ENCODE results near the gene COL23A1. TPM values are rescaled to one million over a fixed set of nuclear protein-coding genes. Genes with fewer than 3 reads are reported as not detected.

Gene COL23A1
- total and polyA plus RNA-seq, 2 donors (not counting 1 experiment from before 2014, with no cell fraction given), result 0.20 TPM; not detected in 1

DNA sequence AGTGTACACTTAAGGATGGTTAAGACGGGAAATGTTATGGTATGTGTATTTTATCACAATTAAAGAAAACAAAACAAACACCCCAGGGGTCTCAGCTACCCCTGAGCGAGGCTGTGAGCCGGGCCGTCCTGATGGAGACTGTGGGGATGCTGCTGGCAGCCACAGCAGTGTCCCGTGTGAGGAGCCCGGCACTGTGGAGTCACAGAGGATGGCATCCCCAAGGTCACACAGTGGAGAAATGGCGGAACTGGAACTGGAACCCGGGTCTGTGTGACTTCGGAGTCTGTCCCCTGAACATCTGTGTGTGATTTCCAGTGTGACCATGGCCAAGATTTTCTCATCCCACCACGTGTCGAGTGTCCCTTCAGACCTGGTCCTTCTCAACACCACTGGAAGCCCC lies 276.9 kb downstream of the COL23A1 start:
- Mint-ChIP-seq H3K27me3 (no peaks in the 10 kb centered on the region), H3K4me3 (no peak overlapping the region), H3K4me1 (no peaks in the 10 kb centered on the region), H3K27ac (no peak overlapping the region), H3K9me3 (ENCODE audit: insufficient read depth) (no peaks in the 10 kb centered on the region)
- H3K4me2 ChIP-seq (replicated peaks; ENCODE audit: low read depth, low read length, poor library complexity, severe bottlenecking), result no peak overlapping the region
- H2AFZ ChIP-seq (ENCODE audit: insufficient read depth, low read depth, low read length, poor library complexity, severe bottlenecking), result no peak overlapping the region
- no peaks in the 10 kb centered on the region for H3K79me2 ChIP-seq (ENCODE audit: control insufficient read depth, insufficient read depth, low read length)
- TF ChIP-seq, protein P1, sequence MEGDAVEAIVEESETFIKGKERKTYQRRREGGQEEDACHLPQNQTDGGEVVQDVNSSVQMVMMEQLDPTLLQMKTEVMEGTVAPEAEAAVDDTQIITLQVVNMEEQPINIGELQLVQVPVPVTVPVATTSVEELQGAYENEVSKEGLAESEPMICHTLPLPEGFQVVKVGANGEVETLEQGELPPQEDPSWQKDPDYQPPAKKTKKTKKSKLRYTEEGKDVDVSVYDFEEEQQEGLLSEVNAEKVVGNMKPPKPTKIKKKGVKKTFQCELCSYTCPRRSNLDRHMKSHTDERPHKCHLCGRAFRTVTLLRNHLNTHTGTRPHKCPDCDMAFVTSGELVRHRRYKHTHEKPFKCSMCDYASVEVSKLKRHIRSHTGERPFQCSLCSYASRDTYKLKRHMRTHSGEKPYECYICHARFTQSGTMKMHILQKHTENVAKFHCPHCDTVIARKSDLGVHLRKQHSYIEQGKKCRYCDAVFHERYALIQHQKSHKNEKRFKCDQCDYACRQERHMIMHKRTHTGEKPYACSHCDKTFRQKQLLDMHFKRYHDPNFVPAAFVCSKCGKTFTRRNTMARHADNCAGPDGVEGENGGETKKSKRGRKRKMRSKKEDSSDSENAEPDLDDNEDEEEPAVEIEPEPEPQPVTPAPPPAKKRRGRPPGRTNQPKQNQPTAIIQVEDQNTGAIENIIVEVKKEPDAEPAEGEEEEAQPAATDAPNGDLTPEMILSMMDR (IDR thresholded peaks at IDR 0.05), result no peak
- no peak for TF ChIP-seq EZH2 (IDR thresholded peaks at IDR 0.05; ENCODE audit: borderline replicate concordance, insufficient read depth, low read depth, low read length, poor library complexity, severe bottlenecking)
- peaks cover 0 to 8% (median 0%) of the 10 kb centered on the region in 3 donors for H3K9me3 ChIP-seq (ENCODE audit: control extremely low read depth in 1 of 3, control insufficient read depth in 2 of 3, insufficient read depth in 1 of 3, low read length in 2 of 3)
- no peak for DNase-seq
- CTCF ChIA-PET, result no interaction called here
- POLR2A ChIA-PET, result no interaction called here
- 97% methylated on average over 8 of the region's 11 CpGs for WGBS (ENCODE audit: insufficient coverage)
- H3K36me3 ChIP-seq (replicated peaks in 1 of 2; ENCODE audit: control extremely low read depth in 1 of 2, control insufficient read depth in 1 of 2, extremely low read depth in 1 of 2, insufficient read depth in 2 of 2, low read length in 1 of 2), result no peaks in the 10 kb centered on the region
- intact Hi-C loops (cut with micrococcal nuclease), result no loop called here
- H3K4me3 ChIP-seq (ENCODE audit: control extremely low read depth in 1 of 5, extremely low read depth in 1 of 5, insufficient read depth in 1 of 5, low read depth in 2 of 5, low read length in 4 of 5), result no peak overlapping the region
- no peak overlapping the region for H3K9ac ChIP-seq (ENCODE audit: low read length)
- H3K27me3 ChIP-seq (replicated peaks in 1 of 4; ENCODE audit: control extremely low read depth in 1 of 4, control insufficient read depth in 3 of 4, insufficient read depth in 4 of 4, low read length in 3 of 4), result no peaks in the 10 kb centered on the region
- H4K20me1 ChIP-seq (ENCODE audit: control insufficient read depth, insufficient read depth, low read length, poor library complexity, severe bottlenecking), result no peaks in the 10 kb centered on the region
- no peaks in the 10 kb centered on the region for H3K4me1 ChIP-seq (ENCODE audit: control insufficient read depth in 2 of 2, insufficient read depth in 2 of 2, low read length in 2 of 2)
- ATAC-seq (ENCODE audit: low read depth), result no peak
- no peak overlapping the region for H3K27ac ChIP-seq (ENCODE audit: low read length in 2 of 2)

GRCh38 chr5:178312880-178313282 lies 277.3 kb downstream of the COL23A1 start:
- Histone ChIP-seq H4K20me1 (ENCODE audit: control insufficient read depth, insufficient read depth, low read length, poor library complexity, severe bottlenecking) (no peaks in the 10 kb centered on the region), H3K27me3 (replicated peaks in 1 of 4; ENCODE audit: control extremely low read depth in 1 of 4, control insufficient read depth in 3 of 4, insufficient read depth in 4 of 4, low read length in 3 of 4) (no peaks in the 10 kb centered on the region), H3K4me1 (ENCODE audit: control insufficient read depth in 2 of 2, insufficient read depth in 2 of 2, low read length in 2 of 2) (no peaks in the 10 kb centered on the region), H3K4me2 (replicated peaks; ENCODE audit: low read depth, low read length, poor library complexity, severe bottlenecking) (no peak overlapping the region), H3K9ac (ENCODE audit: low read length) (no peak overlapping the region), H3K27ac (ENCODE audit: low read length in 2 of 2) (no peak overlapping the region), H3K4me3 (ENCODE audit: control extremely low read depth in 1 of 5, extremely low read depth in 1 of 5, insufficient read depth in 1 of 5, low read depth in 2 of 5, low read length in 4 of 5) (no peak overlapping the region), H3K9me3 (ENCODE audit: control extremely low read depth in 1 of 3, control insufficient read depth in 2 of 3, insufficient read depth in 1 of 3, low read length in 2 of 3) (peaks cover 0 to 3% (median 0%) of the 10 kb centered on the region in 3 donors), H3K79me2 (ENCODE audit: control insufficient read depth, insufficient read depth, low read length) (no peaks in the 10 kb centered on the region), H3K36me3 (replicated peaks in 1 of 2; ENCODE audit: control extremely low read depth in 1 of 2, control insufficient read depth in 1 of 2, extremely low read depth in 1 of 2, insufficient read depth in 2 of 2, low read length in 1 of 2) (no peaks in the 10 kb centered on the region), H2AFZ (ENCODE audit: insufficient read depth, low read depth, low read length, poor library complexity, severe bottlenecking) (no peak overlapping the region)
- intact Hi-C loops (cut with micrococcal nuclease), result no loop called here
- TF ChIP-seq EZH2 (IDR thresholded peaks at IDR 0.05; ENCODE audit: borderline replicate concordance, insufficient read depth, low read depth, low read length, poor library complexity, severe bottlenecking), result no peak
- TF ChIP-seq, protein P1 (IDR thresholded peaks at IDR 0.05), result no peak
- no peaks in the 10 kb centered on the region for H3K27me3 Mint-ChIP-seq
- ChIA-PET POLR2A (no interaction called here), CTCF (no interaction called here)
- no peak overlapping the region for H3K4me3 Mint-ChIP-seq
- no peaks in the 10 kb centered on the region for H3K9me3 Mint-ChIP-seq (ENCODE audit: insufficient read depth)
- 86% methylated on average over 17 of the region's 18 CpGs for WGBS (ENCODE audit: insufficient coverage)
- no peaks in the 10 kb centered on the region for H3K4me1 Mint-ChIP-seq
- ATAC-seq (ENCODE audit: low read depth) (no peak), DNase-seq (no peak)
- no peak overlapping the region for H3K27ac Mint-ChIP-seq

Measured in B cell (primary cell).